ENCODE results near the gene RYK.

RYK gene

DNA sequence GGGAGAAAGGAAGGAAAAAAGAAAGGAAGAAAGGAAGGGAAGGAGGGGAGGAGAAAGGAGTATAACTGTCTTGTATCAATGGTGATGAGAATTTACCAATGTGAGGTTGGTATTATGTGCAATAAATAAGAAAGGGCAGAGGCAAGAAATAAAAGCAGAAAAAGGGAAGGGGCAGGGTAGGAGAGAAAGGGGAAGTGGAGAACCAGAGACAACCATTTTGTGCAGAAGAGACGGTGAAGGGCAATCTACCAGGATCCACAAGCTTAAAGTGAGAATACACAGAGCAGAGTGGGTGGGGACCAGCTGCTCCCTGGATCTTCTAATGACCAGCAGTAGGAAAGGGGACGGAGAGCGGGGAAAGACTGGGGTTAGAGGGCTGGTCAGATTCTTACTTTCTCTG lies 114.1 kb downstream of the RYK start:
- no peaks in the 10 kb centered on the region for H3K4me1 ChIP-seq (ENCODE audit: insufficient read depth, low read length)
- no peaks in the 10 kb centered on the region for H3K36me3 ChIP-seq (ENCODE audit: insufficient read depth, low read length)
- no peak overlapping the region for H3K9ac ChIP-seq (ENCODE audit: low read depth, low read length)
- no peaks in the 10 kb centered on the region for H3K9me3 ChIP-seq (ENCODE audit: control insufficient read depth, insufficient read depth, low read length)

DNA sequence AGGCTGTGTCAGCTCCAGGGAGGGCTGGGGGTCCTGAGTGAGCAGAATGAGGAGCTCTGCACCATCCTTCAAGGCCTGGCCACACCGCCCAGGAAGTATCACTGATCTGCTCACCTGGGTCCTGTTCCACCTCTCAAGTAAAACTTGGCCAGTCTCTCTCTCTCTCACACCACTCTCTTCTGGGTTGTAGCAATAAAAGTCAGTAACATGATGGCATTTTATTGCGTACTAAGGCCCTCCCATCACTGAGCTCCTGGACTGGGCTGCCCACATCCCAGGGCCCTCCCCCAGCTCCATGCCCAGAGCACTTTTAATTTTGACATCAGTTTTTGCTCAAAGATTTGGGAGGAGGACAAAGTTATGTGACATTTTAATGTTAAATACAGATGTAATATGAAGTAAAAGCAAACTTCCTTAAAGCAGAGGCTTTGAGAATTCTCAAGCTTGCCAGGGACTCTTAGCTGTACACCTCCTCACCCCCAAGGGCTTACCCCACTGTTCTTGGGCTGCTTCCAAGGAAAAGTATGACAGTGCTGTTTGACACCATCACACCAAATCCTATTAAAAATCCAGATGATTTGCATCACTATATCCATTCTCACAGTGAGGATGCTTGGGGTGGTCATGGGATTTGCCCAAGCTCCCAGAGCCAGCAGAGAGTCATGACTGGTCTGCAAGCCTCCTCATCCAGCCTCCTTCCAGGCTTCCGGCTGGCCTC lies 115.8 kb downstream of the RYK start:
- no peaks in the 10 kb centered on the region for H3K36me3 ChIP-seq (ENCODE audit: insufficient read depth, low read length)
- H3K9ac ChIP-seq (ENCODE audit: low read depth, low read length), result no peak overlapping the region
- no peaks in the 10 kb centered on the region for H3K4me1 ChIP-seq (ENCODE audit: insufficient read depth, low read length)
- H3K9me3 ChIP-seq (ENCODE audit: control insufficient read depth, insufficient read depth, low read length), result no peaks in the 10 kb centered on the region

DNA sequence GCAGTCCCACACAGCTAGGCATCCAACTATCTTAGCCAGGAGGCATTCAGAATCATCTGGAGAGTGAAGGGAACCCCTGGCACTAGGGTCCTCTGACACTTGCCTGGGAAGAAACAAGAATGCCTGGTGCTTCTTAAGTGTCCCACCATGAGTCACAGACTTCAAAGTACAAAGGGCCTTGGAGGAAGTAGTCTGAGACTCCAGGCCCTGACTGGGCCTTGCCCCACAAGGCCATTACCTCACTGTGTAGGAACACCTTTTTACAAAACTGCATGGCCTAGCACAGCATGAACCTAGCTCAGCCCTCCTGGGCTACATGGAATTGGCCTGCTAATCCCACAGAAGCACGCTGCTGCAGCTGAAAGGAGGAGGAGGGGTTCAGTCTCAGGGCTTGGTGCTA lies 116.4 kb downstream of the RYK start:
- no peak overlapping the region for H3K9ac ChIP-seq (ENCODE audit: low read depth, low read length)
- H3K36me3 ChIP-seq (ENCODE audit: insufficient read depth, low read length), result no peaks in the 10 kb centered on the region
- no peaks in the 10 kb centered on the region for H3K4me1 ChIP-seq (ENCODE audit: insufficient read depth, low read length)
- no peaks in the 10 kb centered on the region for H3K9me3 ChIP-seq (ENCODE audit: control insufficient read depth, insufficient read depth, low read length)

DNA sequence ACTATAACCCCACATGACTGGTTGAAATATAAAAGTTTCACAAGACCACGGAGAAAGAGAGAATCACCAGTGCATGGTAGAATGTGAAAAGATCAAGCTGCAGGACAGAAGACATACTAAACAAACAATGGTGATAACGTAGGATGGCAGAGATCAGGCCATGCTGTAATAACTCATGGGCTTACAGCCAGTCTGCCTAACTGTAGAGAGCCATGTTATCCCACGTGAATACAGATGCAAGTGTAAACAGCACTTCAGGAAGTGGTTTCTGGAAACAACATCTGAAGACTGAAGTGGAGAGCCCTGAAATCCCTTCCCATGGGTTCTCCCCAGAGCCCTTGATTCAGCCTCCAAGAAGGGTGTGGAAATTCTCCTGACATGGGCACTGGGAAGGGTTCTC lies 117.7 kb downstream of the RYK start:
- H3K9ac ChIP-seq (ENCODE audit: low read depth, low read length), result no peak overlapping the region
- no peaks in the 10 kb centered on the region for H3K9me3 ChIP-seq (ENCODE audit: control insufficient read depth, insufficient read depth, low read length)
- no peaks in the 10 kb centered on the region for H3K36me3 ChIP-seq (ENCODE audit: insufficient read depth, low read length)
- no peaks in the 10 kb centered on the region for H3K4me1 ChIP-seq (ENCODE audit: insufficient read depth, low read length)

DNA sequence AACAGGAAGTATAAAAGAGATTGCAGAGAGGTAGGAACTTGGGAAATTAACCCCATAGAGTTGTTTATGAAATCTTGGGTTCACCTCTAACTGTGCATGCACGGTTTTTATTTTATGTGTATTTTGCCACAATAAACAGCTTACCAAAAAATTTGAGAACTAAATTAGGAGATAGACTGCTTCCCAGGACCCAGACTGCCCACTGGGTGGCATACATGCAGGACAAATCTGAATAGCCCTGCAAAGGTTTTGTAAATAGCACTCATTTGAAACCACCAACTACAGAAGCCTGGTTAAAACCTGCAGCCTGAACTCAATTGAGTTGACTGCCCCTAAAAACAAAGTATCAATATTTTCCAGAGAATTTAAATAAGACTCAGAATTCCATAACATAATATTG lies 124.5 kb downstream of the RYK start:
- no peaks in the 10 kb centered on the region for H3K4me1 ChIP-seq (ENCODE audit: insufficient read depth, low read length)
- H3K9ac ChIP-seq (ENCODE audit: low read depth, low read length), result no peak overlapping the region
- no peaks in the 10 kb centered on the region for H3K36me3 ChIP-seq (ENCODE audit: insufficient read depth, low read length)
- H3K9me3 ChIP-seq (ENCODE audit: control insufficient read depth, insufficient read depth, low read length), result peaks cover 7% of the 10 kb centered on the region

DNA sequence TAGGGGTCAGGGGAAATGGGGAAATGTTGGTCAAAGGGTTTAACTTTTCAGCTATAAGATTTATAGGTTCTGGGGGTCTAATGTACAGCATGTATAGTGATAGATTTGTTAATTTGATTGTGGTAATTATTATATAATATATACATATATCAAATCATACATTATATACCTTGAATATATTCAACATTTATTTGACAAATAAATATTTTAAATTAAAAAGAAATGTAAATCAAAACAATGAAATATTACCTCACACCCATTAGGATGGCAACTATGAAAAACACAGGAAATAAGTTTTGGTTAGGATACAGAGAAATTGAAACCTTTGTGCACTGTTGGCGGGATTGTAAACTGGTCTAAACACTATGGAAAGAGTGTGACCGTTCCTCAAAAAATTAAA lies 135.9 kb downstream of the RYK start:
- Histone ChIP-seq H3K4me1 (ENCODE audit: insufficient read depth, low read length) (no peaks in the 10 kb centered on the region), H3K9me3 (ENCODE audit: control insufficient read depth, insufficient read depth, low read length) (no peaks in the 10 kb centered on the region; the same call in 1 of the 2 replicates), H3K36me3 (ENCODE audit: insufficient read depth, low read length) (no peaks in the 10 kb centered on the region), H3K9ac (ENCODE audit: low read depth, low read length) (no peak overlapping the region)

DNA sequence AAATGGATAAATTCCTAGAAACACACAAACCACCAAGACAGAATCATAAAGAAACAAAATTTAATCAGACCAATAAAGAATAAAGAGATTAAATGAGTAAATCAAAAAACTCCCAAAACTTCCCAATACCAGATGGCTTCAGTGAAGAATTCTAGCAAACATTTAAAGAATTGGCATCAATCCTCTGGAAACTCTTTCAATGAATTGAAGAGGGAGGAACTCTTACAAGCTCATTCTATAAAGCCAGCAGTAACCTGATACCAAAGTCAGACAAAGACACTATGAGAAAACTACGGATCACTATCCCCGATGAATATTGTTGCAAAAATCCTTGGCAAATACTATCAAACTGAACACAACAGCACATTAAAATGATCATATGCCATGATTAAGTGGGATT lies 139.0 kb downstream of the RYK start:
- Histone ChIP-seq H3K36me3 (ENCODE audit: insufficient read depth, low read length) (no peaks in the 10 kb centered on the region), H3K9ac (ENCODE audit: low read depth, low read length) (no peak overlapping the region), H3K4me1 (ENCODE audit: insufficient read depth, low read length) (no peaks in the 10 kb centered on the region), H3K9me3 (ENCODE audit: control insufficient read depth, insufficient read depth, low read length) (no peaks in the 10 kb centered on the region)

DNA sequence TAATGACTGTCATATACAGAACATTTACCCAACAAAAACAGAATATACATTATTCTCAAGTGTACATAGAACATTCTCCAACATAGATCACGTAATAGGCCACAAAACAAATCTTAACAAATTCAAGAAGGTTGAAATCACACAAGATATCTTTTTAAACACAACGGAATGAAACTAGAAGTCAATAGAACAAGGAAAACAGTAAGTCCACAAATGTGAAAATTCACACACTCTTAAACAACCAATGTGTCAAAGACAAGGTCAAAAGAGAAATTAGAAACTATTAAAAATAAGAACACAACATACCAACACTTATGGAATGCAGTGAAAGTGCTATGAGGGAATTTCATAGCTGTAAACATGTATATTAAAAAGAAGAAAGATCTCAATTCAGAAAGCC lies 139.7 kb downstream of the RYK start:
- no peaks in the 10 kb centered on the region for H3K9me3 ChIP-seq (ENCODE audit: control insufficient read depth, insufficient read depth, low read length)
- H3K9ac ChIP-seq (ENCODE audit: low read depth, low read length), result no peak overlapping the region
- H3K4me1 ChIP-seq (ENCODE audit: insufficient read depth, low read length), result no peaks in the 10 kb centered on the region
- no peaks in the 10 kb centered on the region for H3K36me3 ChIP-seq (ENCODE audit: insufficient read depth, low read length)
